ENCODE results near the gene CELF4.
A peak's percentile ranks its signal among the peaks of the same experiment; 100 is the strongest.

Gene CELF4

GRCh38 chr18:37251679-37252078 lies 313.9 kb downstream of the CELF4 start:
- Histone ChIP-seq H3K4me1 (ENCODE audit: control insufficient read depth, low read depth, low read length) (no peaks in the 10 kb centered on the region), H3K56ac (ENCODE audit: low read length) (no peak overlapping the region), H2AK5ac (ENCODE audit: low read length) (no peak overlapping the region), H2BK15ac (replicated peaks; ENCODE audit: low read depth) (no peak overlapping the region), H3K4me3 (ENCODE audit: low read length) (no peak overlapping the region), H3K79me2 (ENCODE audit: control insufficient read depth, insufficient read depth, low read length) (no peaks in the 10 kb centered on the region), H3K4ac (ENCODE audit: low read depth, low read length) (no peak overlapping the region), H3K36me3 (ENCODE audit: control insufficient read depth, insufficient read depth, low read length) (no peaks in the 10 kb centered on the region), H4K5ac (ENCODE audit: low read length) (no peak overlapping the region), H3K27me3 (ENCODE audit: insufficient read depth, low read length, poor library complexity) (no peaks in the 10 kb centered on the region), H3K9ac (ENCODE audit: low read length) (no peak overlapping the region), H3K4me2 (ENCODE audit: low read length) (no peak overlapping the region), H2BK5ac (ENCODE audit: low read length) (no peak overlapping the region), H3K27ac (ENCODE audit: low read depth, low read length) (no peak overlapping the region), H3K79me1 (ENCODE audit: low read length) (no peaks in the 10 kb centered on the region), H2BK120ac (ENCODE audit: low read depth, low read length) (no peak overlapping the region), H4K8ac (ENCODE audit: low read depth, low read length) (no peak overlapping the region), H3K23ac (ENCODE audit: low read length) (no peak overlapping the region), H3K18ac (ENCODE audit: low read length) (no peak overlapping the region)
- WGBS (ENCODE audit: extremely low coverage, insufficient coverage, low lambda C conversion rate): no CpG with 5 or more reads among the region's 3 CpGs
- peak; percentile 16 for DNase-seq

- H3K18ac ChIP-seq (ENCODE audit: low read length): no peak overlapping the region
- no CpG with 5 or more reads among the region's 6 CpGs for WGBS (ENCODE audit: extremely low coverage, insufficient coverage, low lambda C conversion rate)
- H3K56ac ChIP-seq (ENCODE audit: low read length): no peak overlapping the region
- no peak overlapping the region for H4K5ac ChIP-seq (ENCODE audit: low read length)
- H2AK5ac ChIP-seq (ENCODE audit: low read length): no peak overlapping the region
- H3K36me3 ChIP-seq (ENCODE audit: control insufficient read depth, insufficient read depth, low read length): no peaks in the 10 kb centered on the region
- no peak overlapping the region for H2BK5ac ChIP-seq (ENCODE audit: low read length)
- no peak overlapping the region for H2BK15ac ChIP-seq (replicated peaks; ENCODE audit: low read depth)
- H3K27ac ChIP-seq (ENCODE audit: low read depth, low read length): no peak overlapping the region
- H2BK120ac ChIP-seq (ENCODE audit: low read depth, low read length): no peak overlapping the region
- no peak overlapping the region for H3K4me2 ChIP-seq (ENCODE audit: low read length)
- H3K4me1 ChIP-seq (ENCODE audit: control insufficient read depth, low read depth, low read length): no peaks in the 10 kb centered on the region
- DNase-seq: no peak
- H3K4me3 ChIP-seq (ENCODE audit: low read length): no peak overlapping the region
- H3K23ac ChIP-seq (ENCODE audit: low read length): no peak overlapping the region
- no peaks in the 10 kb centered on the region for H3K27me3 ChIP-seq (ENCODE audit: insufficient read depth, low read length, poor library complexity)
- no peak overlapping the region for H3K4ac ChIP-seq (ENCODE audit: low read depth, low read length)
- H4K8ac ChIP-seq (ENCODE audit: low read depth, low read length): no peak overlapping the region
- no peak overlapping the region for H3K9ac ChIP-seq (ENCODE audit: low read length)
- H3K79me1 ChIP-seq (ENCODE audit: low read length): no peaks in the 10 kb centered on the region
- H3K79me2 ChIP-seq (ENCODE audit: control insufficient read depth, insufficient read depth, low read length): no peaks in the 10 kb centered on the region
These were observed 315.5 kb downstream of the CELF4 start for GRCh38 chr18:37249895-37250618.

DNA sequence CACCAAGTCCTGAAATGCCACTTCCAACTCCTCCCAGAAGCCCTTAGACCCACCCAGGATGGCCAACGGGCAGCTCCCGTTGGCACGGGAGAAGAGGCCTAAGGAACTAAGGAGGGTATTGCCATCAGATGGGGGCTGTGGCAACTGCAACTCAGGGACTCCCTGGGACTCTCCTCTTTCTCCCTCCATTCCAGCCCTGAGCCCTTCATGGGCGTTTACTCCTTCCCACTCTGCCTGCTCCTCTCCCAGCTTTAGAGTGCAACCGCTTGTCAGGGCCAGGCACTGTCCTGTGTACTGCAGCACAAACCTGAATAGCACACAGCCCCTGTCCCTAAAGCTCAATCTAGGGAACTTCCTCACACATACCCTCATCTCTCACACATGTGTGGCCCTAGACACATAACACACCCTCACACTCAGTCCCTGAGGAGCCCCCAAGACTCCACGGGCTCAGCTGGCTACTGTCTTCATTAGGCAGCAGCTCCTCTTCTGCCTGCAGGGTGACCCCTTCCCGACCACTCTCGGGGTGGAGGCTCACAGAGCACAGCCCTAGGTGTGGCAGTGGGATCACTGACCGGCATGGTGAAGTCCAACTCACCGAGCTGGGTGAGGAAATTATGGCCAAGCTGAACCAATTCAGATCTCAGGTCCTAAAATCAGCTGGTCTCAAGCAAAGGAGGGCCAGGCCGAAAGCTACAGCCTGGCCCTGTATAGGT lies 316.3 kb downstream of the CELF4 start:
- Histone ChIP-seq H3K27me3 (ENCODE audit: insufficient read depth, low read length, poor library complexity) (no peaks in the 10 kb centered on the region), H3K23ac (ENCODE audit: low read length) (no peak overlapping the region), H3K79me1 (ENCODE audit: low read length) (no peaks in the 10 kb centered on the region), H3K4me1 (ENCODE audit: control insufficient read depth, low read depth, low read length) (no peaks in the 10 kb centered on the region), H4K8ac (ENCODE audit: low read depth, low read length) (no peak overlapping the region), H4K5ac (ENCODE audit: low read length) (no peak overlapping the region), H2BK120ac (ENCODE audit: low read depth, low read length) (no peak overlapping the region), H3K36me3 (ENCODE audit: control insufficient read depth, insufficient read depth, low read length) (no peaks in the 10 kb centered on the region), H3K4me2 (ENCODE audit: low read length) (no peak overlapping the region), H3K9ac (ENCODE audit: low read length) (no peak overlapping the region), H3K4me3 (ENCODE audit: low read length) (no peak overlapping the region), H3K4ac (ENCODE audit: low read depth, low read length) (no peak overlapping the region), H3K27ac (ENCODE audit: low read depth, low read length) (no peak overlapping the region), H2AK5ac (ENCODE audit: low read length) (no peak overlapping the region), H3K18ac (ENCODE audit: low read length) (no peak overlapping the region), H2BK5ac (ENCODE audit: low read length) (no peak overlapping the region), H2BK15ac (replicated peaks; ENCODE audit: low read depth) (no peak overlapping the region), H3K79me2 (ENCODE audit: control insufficient read depth, insufficient read depth, low read length) (no peaks in the 10 kb centered on the region), H3K56ac (ENCODE audit: low read length) (no peak overlapping the region)
- no CpG with 5 or more reads among the region's 11 CpGs for WGBS (ENCODE audit: extremely low coverage, insufficient coverage, low lambda C conversion rate)
- no peak for DNase-seq

DNA sequence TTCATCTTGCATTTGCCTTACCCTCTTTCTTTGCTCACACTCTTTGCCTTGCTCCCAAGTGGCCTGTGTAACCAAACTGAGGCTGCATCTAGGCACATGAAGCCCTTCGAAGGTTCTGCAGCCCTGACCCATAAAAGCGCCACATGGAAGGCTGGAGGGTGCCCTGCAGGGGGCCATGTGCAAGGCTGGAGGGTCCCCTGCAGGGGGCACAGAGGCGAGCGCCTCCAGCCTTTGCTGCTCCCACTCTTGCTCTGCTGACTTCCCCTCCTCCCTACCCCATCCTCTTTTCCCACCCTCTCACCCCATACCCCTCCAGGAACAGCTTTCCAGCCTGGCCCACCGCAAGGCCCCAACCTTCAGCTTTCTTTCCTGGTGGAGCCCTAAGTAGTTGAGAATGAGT lies 317.3 kb downstream of the CELF4 start:
- Histone ChIP-seq H3K4me1 (ENCODE audit: control insufficient read depth, low read depth, low read length) (no peaks in the 10 kb centered on the region), H3K4ac (ENCODE audit: low read depth, low read length) (no peak overlapping the region), H3K4me3 (ENCODE audit: low read length) (no peak overlapping the region), H4K5ac (ENCODE audit: low read length) (no peak overlapping the region), H3K27ac (ENCODE audit: low read depth, low read length) (no peak overlapping the region), H3K23ac (ENCODE audit: low read length) (no peak overlapping the region), H2AK5ac (ENCODE audit: low read length) (no peak overlapping the region), H3K79me1 (ENCODE audit: low read length) (no peaks in the 10 kb centered on the region), H3K56ac (ENCODE audit: low read length) (no peak overlapping the region), H3K27me3 (ENCODE audit: insufficient read depth, low read length, poor library complexity) (no peaks in the 10 kb centered on the region), H2BK120ac (ENCODE audit: low read depth, low read length) (no peak overlapping the region), H3K4me2 (ENCODE audit: low read length) (no peak overlapping the region), H4K8ac (ENCODE audit: low read depth, low read length) (no peak overlapping the region), H3K9ac (ENCODE audit: low read length) (no peak overlapping the region), H2BK15ac (replicated peaks; ENCODE audit: low read depth) (no peak overlapping the region), H3K18ac (ENCODE audit: low read length) (no peak overlapping the region), H3K79me2 (ENCODE audit: control insufficient read depth, insufficient read depth, low read length) (no peaks in the 10 kb centered on the region), H3K36me3 (ENCODE audit: control insufficient read depth, insufficient read depth, low read length) (no peaks in the 10 kb centered on the region), H2BK5ac (ENCODE audit: low read length) (no peak overlapping the region)
- no peak for DNase-seq
- no CpG with 5 or more reads among the region's 5 CpGs for WGBS (ENCODE audit: extremely low coverage, insufficient coverage, low lambda C conversion rate)

- no peaks in the 10 kb centered on the region for H3K79me2 ChIP-seq (ENCODE audit: control insufficient read depth, insufficient read depth, low read length)
- H3K4me2 ChIP-seq (ENCODE audit: low read length): no peak overlapping the region
- no peak overlapping the region for H4K8ac ChIP-seq (ENCODE audit: low read depth, low read length)
- H3K36me3 ChIP-seq (ENCODE audit: control insufficient read depth, insufficient read depth, low read length): no peaks in the 10 kb centered on the region
- H3K79me1 ChIP-seq (ENCODE audit: low read length): no peaks in the 10 kb centered on the region
- H2BK5ac ChIP-seq (ENCODE audit: low read length): no peak overlapping the region
- DNase-seq: no peak
- H3K4me3 ChIP-seq (ENCODE audit: low read length): no peak overlapping the region
- H2BK120ac ChIP-seq (ENCODE audit: low read depth, low read length): no peak overlapping the region
- no peak overlapping the region for H2AK5ac ChIP-seq (ENCODE audit: low read length)
- no peaks in the 10 kb centered on the region for H3K27me3 ChIP-seq (ENCODE audit: insufficient read depth, low read length, poor library complexity)
- H3K4ac ChIP-seq (ENCODE audit: low read depth, low read length): no peak overlapping the region
- H3K56ac ChIP-seq (ENCODE audit: low read length): no peak overlapping the region
- H4K5ac ChIP-seq (ENCODE audit: low read length): no peak overlapping the region
- H3K18ac ChIP-seq (ENCODE audit: low read length): no peak overlapping the region
- no CpG with 5 or more reads among the region's 10 CpGs for WGBS (ENCODE audit: extremely low coverage, insufficient coverage, low lambda C conversion rate)
- no peaks in the 10 kb centered on the region for H3K4me1 ChIP-seq (ENCODE audit: control insufficient read depth, low read depth, low read length)
- no peak overlapping the region for H3K23ac ChIP-seq (ENCODE audit: low read length)
- H2BK15ac ChIP-seq (replicated peaks; ENCODE audit: low read depth): no peak overlapping the region
- no peak overlapping the region for H3K9ac ChIP-seq (ENCODE audit: low read length)
- H3K27ac ChIP-seq (ENCODE audit: low read depth, low read length): no peak overlapping the region
These were observed 318.0 kb downstream of the CELF4 start for GRCh38 chr18:37247497-37248161.
